ENCODE results near the gene WNT4. TPM values are rescaled to one million over a fixed set of nuclear protein-coding genes. Genes with fewer than 3 reads are reported as not detected.

Gene WNT4
- total RNA-seq, 6 donors from 2014 or later, result 1.0 to 3.2 (median 2.0) TPM

DNA sequence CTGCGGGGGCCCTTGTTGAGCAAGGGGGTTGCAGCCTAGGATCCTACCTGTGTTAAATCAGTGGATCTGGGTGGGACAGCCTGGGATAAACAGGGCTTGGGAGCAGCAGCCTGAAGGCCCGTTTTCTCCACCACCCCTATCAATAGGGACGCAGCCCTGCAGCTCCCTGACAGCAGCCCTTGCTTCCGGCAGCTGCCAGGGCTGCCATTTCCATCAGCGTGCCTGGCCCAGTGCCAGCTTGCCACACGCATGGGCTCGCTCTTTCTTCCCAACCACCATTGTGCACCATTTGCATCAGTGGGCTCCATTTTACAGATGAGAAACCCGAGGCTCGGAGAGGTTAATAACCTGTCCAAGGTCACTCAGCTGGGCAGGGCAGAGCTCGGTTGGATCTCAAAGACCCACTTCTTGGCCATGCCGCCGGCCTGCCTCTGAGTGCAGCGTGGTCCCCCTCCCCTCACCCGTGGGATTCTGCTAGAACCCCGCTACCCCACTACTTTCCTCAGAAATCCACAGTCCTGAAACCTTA lies 3.8 kb downstream of the WNT4 start:
- TF ChIP-seq POLR2A (IDR thresholded peaks at IDR 0.05) (no peak), CTCF (IDR thresholded peaks at IDR 0.05) (no peak), POLR2AphosphoS5 (IDR thresholded peaks at IDR 0.05) (no peak), EP300 (IDR thresholded peaks at IDR 0.05) (no peak)
- no peak overlapping the region for H3K4me3 ChIP-seq
- DNase-seq (no peak), ATAC-seq (ENCODE audit: low FRiP score in 2 of 2) (no peak)
- H3K27me3 ChIP-seq, result peaks cover 0 to 22% (median 3%) of the 10 kb centered on the region in 4 donors
- H3K36me3 ChIP-seq, result no peaks in the 10 kb centered on the region
- 76 to 83% methylated on average over 11 to 13 of the region's 15 CpGs for WGBS, 2 donors
- no peak overlapping the region for H3K27ac ChIP-seq
- H3K9me3 ChIP-seq, result no peaks in the 10 kb centered on the region
- peaks cover 11 to 29% (median 18%) of the 10 kb centered on the region in 4 donors for H3K4me1 ChIP-seq

DNA sequence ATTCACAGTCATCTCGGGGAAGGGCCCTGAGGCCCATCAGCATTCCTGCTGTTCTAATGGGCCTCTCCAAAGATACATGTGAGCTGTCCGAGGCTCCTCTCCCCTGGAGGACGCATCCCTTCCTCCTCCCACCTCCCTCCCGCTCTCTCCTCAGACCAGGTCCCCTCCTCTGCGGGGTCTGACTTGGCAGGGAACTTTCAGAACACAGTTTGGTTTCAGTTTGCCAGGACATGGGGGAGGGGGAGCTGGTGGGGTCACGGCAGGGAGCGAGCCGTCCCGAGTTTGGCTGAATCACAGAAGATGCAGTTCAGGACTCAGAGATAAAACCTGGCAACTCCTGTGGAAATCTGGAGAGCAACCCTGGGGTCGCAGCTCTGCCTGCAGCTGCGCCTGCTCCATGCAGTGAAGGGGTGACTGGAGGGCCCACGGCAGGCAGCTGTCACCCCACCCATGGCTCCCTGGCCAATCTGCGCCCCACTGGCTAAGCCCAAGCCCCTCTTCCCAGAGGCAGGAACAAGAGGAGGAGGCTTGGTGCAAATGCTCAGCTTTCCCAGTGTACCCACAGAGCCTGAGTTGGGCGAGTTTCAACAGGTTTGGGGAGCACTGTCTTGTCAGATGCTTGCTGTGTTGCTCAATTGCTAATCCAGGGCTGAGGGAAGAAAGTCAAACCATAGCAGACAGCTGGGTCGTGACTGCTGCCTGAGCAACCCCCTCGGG lies 5.7 kb downstream of the WNT4 start:
- no peak for DNase-seq
- Histone ChIP-seq H3K4me1 (peaks cover 3 to 25% (median 11%) of the 10 kb centered on the region in 4 donors), H3K9me3 (no peaks in the 10 kb centered on the region), H3K27ac (no peak overlapping the region), H3K4me3 (no peak overlapping the region), H3K36me3 (no peaks in the 10 kb centered on the region), H3K27me3 (peaks cover 0 to 11% (median 0%) of the 10 kb centered on the region in 4 donors)
- WGBS, 2 donors, result 52 to 60% methylated on average over 3 to 9 of the region's 16 CpGs
- TF ChIP-seq POLR2AphosphoS5 (IDR thresholded peaks at IDR 0.05) (no peak), POLR2A (IDR thresholded peaks at IDR 0.05) (no peak), EP300 (IDR thresholded peaks at IDR 0.05) (no peak), CTCF (IDR thresholded peaks at IDR 0.05) (no peak)
- no peak for ATAC-seq (ENCODE audit: low FRiP score in 2 of 2)

GRCh38 chr1:22133931-22134324 lies 9.0 kb downstream of the WNT4 start:
- DNase-seq, result no peak
- Histone ChIP-seq H3K36me3 (no peaks in the 10 kb centered on the region), H3K4me3 (no peak overlapping the region), H3K27ac (no peak overlapping the region), H3K27me3 (no peaks in the 10 kb centered on the region), H3K9me3 (no peaks in the 10 kb centered on the region), H3K4me1 (peaks cover 0 to 15% (median 5%) of the 10 kb centered on the region in 4 donors)
- TF ChIP-seq POLR2A (IDR thresholded peaks at IDR 0.05), result no peak
- no peak for TF ChIP-seq EP300 (IDR thresholded peaks at IDR 0.05)
- no peak for TF ChIP-seq CTCF (IDR thresholded peaks at IDR 0.05)
- TF ChIP-seq POLR2AphosphoS5 (IDR thresholded peaks at IDR 0.05), result no peak
- no peak for ATAC-seq (ENCODE audit: low FRiP score in 2 of 2)
- 24 to 38% methylated on average over 9 to 15 of the region's 15 CpGs for WGBS, 2 donors

DNA sequence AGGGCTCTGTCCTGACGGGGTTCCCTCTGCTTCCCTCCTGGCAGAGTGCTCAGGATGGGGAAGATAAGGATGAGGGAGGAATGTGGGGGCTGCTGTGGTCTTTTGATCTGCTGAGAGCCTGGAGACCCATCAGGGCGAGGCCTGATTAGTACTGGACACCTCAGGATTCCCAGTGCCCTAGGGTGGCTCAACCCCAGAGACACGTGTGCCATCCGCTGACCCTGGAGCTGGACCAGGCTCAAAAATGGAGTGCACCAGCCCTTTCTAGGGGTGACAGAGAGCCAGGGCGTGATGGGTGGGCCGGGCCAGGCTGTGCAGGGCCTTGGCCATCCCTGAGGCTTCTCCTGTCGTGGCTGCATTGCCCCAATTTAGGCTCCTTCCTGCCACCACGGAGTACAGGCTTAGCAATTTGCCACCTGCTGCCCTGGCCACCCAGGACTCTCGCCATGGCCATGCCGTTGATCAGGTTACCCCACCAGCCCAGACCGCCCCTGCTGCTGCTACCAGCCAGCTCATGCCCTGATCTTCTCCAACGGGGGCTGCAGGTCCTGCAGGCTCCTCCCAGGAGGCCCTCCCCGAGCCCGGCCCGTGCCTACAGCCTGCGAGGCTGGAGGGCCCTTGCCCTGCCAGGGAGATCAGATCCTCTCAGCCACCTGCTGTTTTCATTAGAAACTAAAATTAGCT lies 9.5 kb downstream of the WNT4 start:
- no peak for ATAC-seq (ENCODE audit: low FRiP score in 2 of 2)
- H3K4me3 ChIP-seq, result no peak overlapping the region
- H3K9me3 ChIP-seq, result no peaks in the 10 kb centered on the region
- H3K4me1 ChIP-seq, result peaks cover 0 to 15% (median 5%) of the 10 kb centered on the region in 4 donors
- no peak overlapping the region for H3K27ac ChIP-seq
- H3K27me3 ChIP-seq, result no peaks in the 10 kb centered on the region
- TF ChIP-seq EP300 (IDR thresholded peaks at IDR 0.05) (no peak), POLR2A (IDR thresholded peaks at IDR 0.05) (no peak)
- H3K36me3 ChIP-seq, result no peaks in the 10 kb centered on the region
- DNase-seq, result peak in 1 of 2 donors; percentile 77
- WGBS, 2 donors, result 66 to 86% methylated on average over 5 to 16 of the region's 16 CpGs

- Histone ChIP-seq H3K4me1 (peaks cover 0 to 15% (median 5%) of the 10 kb centered on the region in 4 donors), H3K27ac (no peak overlapping the region), H3K36me3 (no peaks in the 10 kb centered on the region), H3K9me3 (no peaks in the 10 kb centered on the region), H3K27me3 (no peaks in the 10 kb centered on the region), H3K4me3 (no peak overlapping the region)
- ATAC-seq (ENCODE audit: low FRiP score in 2 of 2) (no peak), DNase-seq (no peak)
- WGBS, 2 donors, result 66 to 82% methylated on average over 7 to 15 of the region's 15 CpGs
- no peak for TF ChIP-seq CTCF (IDR thresholded peaks at IDR 0.05)
These were observed 10.2 kb downstream of the WNT4 start for GRCh38 chr1:22132517-22133235.

Data from upper lobe of left lung (tissue), 6 donors.